IMR-90 (cell line): Measurements from ENCODE around the gene DDOST. TPM values are rescaled to one million over a fixed set of nuclear protein-coding genes. Genes with fewer than 3 reads are reported as not detected.

Source experiments
- ATAC-seq: fragments of 200-7000 bp; cut with Tn5 transposase; 2 replicates; pipeline ENCODE4 v1.9.1; 2020; ENCODE audit warnings: low read depth, mild to moderate bottlenecking, moderate library complexity
- BruUV-seq: library from RNA; stranded (reverse); fragments of 400-500 nt; replicated peaks from 2 replicates; lab custom pipeline; 2021; lab: Mats Ljungman, UMichigan
- CTCF ChIA-PET: fragments of 300-600 bp; formaldehyde crosslinking; extraction: SDS; loops from one replicate; lab custom pipeline; 2021; ENCODE audit warnings: antibody characterized with exemption; lab: Yijun Ruan, JAX
- POLR2A ChIA-PET: fragments of 300-600 bp; sonication (Branson Sonifier 250); formaldehyde crosslinking; loops from one replicate; lab custom pipeline; 2022; ENCODE audit warnings: antibody characterized with exemption; ENCODE audit not compliant: unreplicated experiment; lab: Charles Lee
- DNase-seq: peaks from one replicate; pipeline ENCODE4 v3.0.0; 2013
- H2AFZ ChIP-seq: replicated peaks from 2 replicates; pipeline ENCODE3; 2013; ENCODE audit warnings: low read length, mild to moderate bottlenecking; ENCODE audit not compliant: poor library complexity
- H2AK5ac ChIP-seq: 2 replicates; pipeline ENCODE4 v1.6.1; 2013; ENCODE audit warnings: low read depth, low read length, inconsistent platforms
- H2AK9ac ChIP-seq: replicated peaks from 2 replicates; pipeline ENCODE3; 2013; ENCODE audit warnings: mild to moderate bottlenecking, low read depth, low read length, moderate library complexity; ENCODE audit not compliant: poor library complexity
- H2BK120ac ChIP-seq: 2 replicates; pipeline ENCODE4 v1.6.1; 2013; ENCODE audit warnings: low read depth, low read length, inconsistent platforms
- H2BK15ac ChIP-seq: 3 replicates; pipeline ENCODE4 v1.6.1; 2013; ENCODE audit warnings: low read depth, low read length, inconsistent platforms
- H2BK20ac ChIP-seq: 2 replicates; pipeline ENCODE4 v1.6.1; 2013; ENCODE audit warnings: low read depth, mild to moderate bottlenecking, inconsistent platforms, low read length, moderate library complexity
- H2BK5ac ChIP-seq: 2 replicates; pipeline ENCODE4 v1.6.1; 2013; ENCODE audit warnings: mild to moderate bottlenecking, low read depth, low read length, inconsistent platforms; ENCODE audit not compliant: poor library complexity, severe bottlenecking
- H3K14ac ChIP-seq: replicated peaks from 2 replicates; pipeline ENCODE4 v1.6.1; 2013; ENCODE audit warnings: low read depth, low read length, inconsistent platforms
- H3K18ac ChIP-seq: 2 replicates; pipeline ENCODE4 v1.6.1; 2013; ENCODE audit warnings: low read depth, low read length, control low read depth
- H3K23ac ChIP-seq: 2 replicates; pipeline ENCODE4 v1.6.1; 2013; ENCODE audit warnings: low read depth, low read length, inconsistent platforms
- H3K27ac ChIP-seq: 2 replicates; pipeline ENCODE4 v1.5.1; 2013; ENCODE audit warnings: mild to moderate bottlenecking, control low read depth, low read length; ENCODE audit not compliant: insufficient read depth
- H3K27me3 ChIP-seq: 2 replicates; pipeline ENCODE4 v1.6.1; 2013; ENCODE audit warnings: low read length; ENCODE audit not compliant: control insufficient read depth, insufficient read depth
- H3K36me3 ChIP-seq: 2 replicates; pipeline ENCODE4 v1.6.1; 2013; ENCODE audit warnings: low read length, mixed read lengths; ENCODE audit not compliant: control insufficient read depth, insufficient read depth
- H3K4ac ChIP-seq: 2 replicates; pipeline ENCODE4 v1.6.1; 2013; ENCODE audit warnings: low read depth, low read length, inconsistent platforms
- H3K4me1 ChIP-seq: 2 replicates; pipeline ENCODE4 v1.6.1; 2013; ENCODE audit warnings: low read length, mixed read lengths; ENCODE audit not compliant: control insufficient read depth, insufficient read depth
- H3K4me2 ChIP-seq: 2 replicates; pipeline ENCODE4 v1.6.1; 2013; ENCODE audit warnings: low read depth, mild to moderate bottlenecking, control low read depth, low read length, moderate library complexity
- H3K4me3 ChIP-seq: 2 replicates; pipeline ENCODE4 v1.5.1; 2013; ENCODE audit warnings: low read depth, mild to moderate bottlenecking, control low read depth, low read length, moderate library complexity; ENCODE audit not compliant: insufficient read depth
- H3K56ac ChIP-seq: 2 replicates; pipeline ENCODE4 v1.6.1; 2013; ENCODE audit warnings: low read length, inconsistent platforms; ENCODE audit not compliant: insufficient read depth; ENCODE audit errors: extremely low read depth
- H3K79me1 ChIP-seq, 2 experiments: 2 replicates each; pipeline ENCODE4 v1.6.1; 2013; ENCODE audit warnings: low read length in 2 of 2, inconsistent platforms in 1 of 2, low read depth in 1 of 2
- H3K9ac ChIP-seq: 2 replicates; pipeline ENCODE4 v1.6.1; 2013; ENCODE audit warnings: low read depth, low read length, control low read depth
- H3K9me1 ChIP-seq: 2 replicates; pipeline ENCODE4 v1.6.1; 2013; ENCODE audit warnings: low read length, inconsistent platforms; ENCODE audit not compliant: insufficient read depth
- H3K9me3 ChIP-seq: 2 replicates; pipeline ENCODE4 v1.6.1; 2013; ENCODE audit warnings: low read length; ENCODE audit not compliant: control insufficient read depth, insufficient read depth
- H4K20me1 ChIP-seq: 2 replicates; pipeline ENCODE4 v1.6.1; 2013; ENCODE audit warnings: low read length, inconsistent platforms; ENCODE audit not compliant: insufficient read depth
- H4K5ac ChIP-seq: 2 replicates; pipeline ENCODE4 v1.6.1; 2013; ENCODE audit warnings: mild to moderate bottlenecking, low read depth, low read length, control low read depth
- H4K8ac ChIP-seq, 2 experiments: 2 replicates each; pipeline ENCODE4 v1.6.1; 2013; ENCODE audit warnings: low read depth in 2 of 2, low read length in 2 of 2, control low read depth in 1 of 2, inconsistent platforms in 1 of 2
- H4K91ac ChIP-seq: 2 replicates; pipeline ENCODE4 v1.6.1; 2013; ENCODE audit warnings: low read depth, low read length, inconsistent platforms; ENCODE audit not compliant: insufficient read depth
- BHLHE40 ChIP-seq: fragments of 150-350 bp; IDR thresholded peaks from 2 replicates; pipeline ENCODE4 v1.6.1; 2016; ENCODE audit warnings: mild to moderate bottlenecking, low read depth, low read length
- CEBPB ChIP-seq: IDR thresholded peaks from 2 replicates; pipeline ENCODE4 v1.6.1; 2012; ENCODE audit warnings: low read depth, low read length, improper control_type of control experiment
- CHD1 ChIP-seq: IDR thresholded peaks from 2 replicates; pipeline ENCODE4 v1.6.1; 2012; ENCODE audit warnings: low read depth, low read length, improper control_type of control experiment
- FOS ChIP-seq: fragments of 150-350 bp; IDR thresholded peaks from 2 replicates; pipeline ENCODE4 v1.6.1; 2016; ENCODE audit warnings: low read depth, low read length
- MAFK ChIP-seq: IDR thresholded peaks from 2 replicates; pipeline ENCODE4 v1.6.1; 2012; ENCODE audit warnings: low read depth, low read length, improper control_type of control experiment
- MAZ ChIP-seq: IDR thresholded peaks from 2 replicates; pipeline ENCODE4 v1.6.1; 2012; ENCODE audit warnings: low read depth, mild to moderate bottlenecking, low read length, improper control_type of control experiment, moderate library complexity, borderline replicate concordance
- MXI1 ChIP-seq: IDR thresholded peaks from 2 replicates; pipeline ENCODE4 v1.6.1; 2012; ENCODE audit warnings: low read depth, mild to moderate bottlenecking, low read length, moderate library complexity, borderline replicate concordance
- NFE2L2 ChIP-seq: fragments of 150-350 bp; IDR thresholded peaks from 2 replicates; pipeline ENCODE4 v1.6.1; 2016; ENCODE audit warnings: low read depth, mild to moderate bottlenecking, low read length
- POLR2A ChIP-seq: IDR thresholded peaks from 2 replicates; pipeline ENCODE4 v1.6.1; 2012; ENCODE audit warnings: mild to moderate bottlenecking, low read depth, low read length
- RAD21 ChIP-seq: IDR thresholded peaks from 2 replicates; pipeline ENCODE4 v1.6.1; 2012; ENCODE audit warnings: low read length, improper control_type of control experiment
- RCOR1 ChIP-seq: IDR thresholded peaks from 2 replicates; pipeline ENCODE4 v1.6.1; 2012; ENCODE audit warnings: mild to moderate bottlenecking, low read length, improper control_type of control experiment; ENCODE audit not compliant: insufficient replicate concordance
- RFX5 ChIP-seq: IDR thresholded peaks from 2 replicates; pipeline ENCODE4 v1.8.0; 2012; ENCODE audit warnings: low read depth, mild to moderate bottlenecking, low read length, moderate library complexity
- SMC3 ChIP-seq: fragments of 150-350 bp; IDR thresholded peaks from 2 replicates; pipeline ENCODE4 v1.6.1; 2016; ENCODE audit warnings: low read depth, mild to moderate bottlenecking, antibody characterized with exemption, low read length, moderate library complexity
- WGBS, 2 experiments: methylation state at CpG; one replicate each; pipeline versions ENCODE4 v1.1.5 to v1.1.7; 2013; ENCODE audit warnings: missing lambda C conversion rate in 2 of 2; ENCODE audit not compliant: insufficient read length in 1 of 2; ENCODE audit errors: extremely low coverage in 2 of 2; 5-methylcytosine and 5-hydroxymethylcytosine counted together
- dilution Hi-C: fragments of 300-500 bp; cut with HindIII; formaldehyde crosslinking; loops from one replicate; pipeline ENCODE4 v1.14.3; 2018; ENCODE audit warnings: low sequenced_read_pairs; ENCODE audit not compliant: unreplicated experiment
- in situ Hi-C: fragments of 300-500 bp; cut with MboI; formaldehyde crosslinking; loops from 3 replicates; pipeline ENCODE4 v1.14.3; 2019; ENCODE audit warnings: low sequenced_read_pairs, inconsistent platforms, mixed read lengths
- intact Hi-C: fragments of 100-400 bp; cut with micrococcal nuclease; formaldehyde crosslinking; loops from 2 replicates; pipeline ENCODE4 v1.10.0; 2022
- polyA plus RNA-seq, 3 experiments: library from polyadenylated mRNA; depleted of rRNA; stranded (reverse); fragments of >200 nt; gene quantifications; 2 replicates each; pipeline ENCODE4 v1.2.3, GENCODE V29; 2012; ENCODE audit warnings: low replicate concordance in 1 of 3
- total RNA-seq: library from RNA; depleted of rRNA; stranded (reverse); fragments of >200 nt; gene quantifications from 2 replicates; pipeline ENCODE4 v1.2.3, GENCODE V29; 2012
- TF ChIP-seq, protein P1 (sequence below): conservative IDR thresholded peaks from 2 replicates; pipeline ENCODE4 v1.5.1; 2012; ENCODE audit warnings: mild to moderate bottlenecking, low read depth, low read length, improper control_type of control experiment
- TF ChIP-seq, protein P2 (sequence below): fragments of 150-350 bp; IDR thresholded peaks from 2 replicates; pipeline ENCODE4 v1.6.1; 2017; ENCODE audit warnings: mild to moderate bottlenecking, antibody characterized with exemption, low read length, low read depth
- TF ChIP-seq, protein P3 (sequence below): fragments of 150-350 bp; IDR thresholded peaks from 2 replicates; pipeline ENCODE4 v1.6.1; 2016; ENCODE audit warnings: low read depth, mild to moderate bottlenecking, low read length, moderate library complexity, borderline replicate concordance

The DDOST gene
- total and polyA plus RNA-seq, 2 of the 4 experiments (the other 2 are of a cell fraction) = 179 to 477 TPM

DNA sequence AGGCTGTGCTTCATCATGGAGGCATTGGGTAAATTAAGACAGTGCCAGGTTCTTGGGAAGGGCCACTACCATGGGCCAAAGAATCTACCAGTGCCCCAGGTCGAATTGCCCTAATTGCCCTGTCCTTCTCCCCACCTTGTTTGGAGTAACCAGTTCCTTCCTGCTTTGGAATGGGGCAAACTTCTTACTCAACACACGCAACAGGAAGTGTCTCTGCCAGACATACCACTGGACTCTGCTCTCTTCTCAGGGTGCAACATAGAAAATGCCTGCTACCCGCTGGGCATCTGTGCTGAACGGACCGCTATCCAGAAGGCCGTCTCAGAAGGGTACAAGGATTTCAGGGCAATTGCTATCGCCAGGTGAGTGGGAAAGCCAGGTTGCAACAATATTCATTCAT, 56.5 kb downstream of the DDOST start:
- H3K36me3 ChIP-seq = no peaks in the 10 kb centered on the region
- no peak for ATAC-seq
- H4K5ac ChIP-seq = peak overlapping the region; percentile 70; the same call in 1 of the 2 replicates
- POLR2A ChIA-PET = no interaction called here
- peak overlapping the region; percentile 74; the same call in 1 of the 2 replicates for H3K23ac ChIP-seq
- BruUV-seq = no TSS peak
- no peaks in the 10 kb centered on the region for H4K20me1 ChIP-seq
- H3K79me1 ChIP-seq = no peaks in the 10 kb centered on the region
- peak overlapping the region; percentile 57; the same call in 1 of the 2 replicates for H3K56ac ChIP-seq
- peak overlapping the region; percentile 76 to 80 for H4K8ac ChIP-seq
- H3K9me3 ChIP-seq = no peaks in the 10 kb centered on the region
- peak overlapping the region; percentile 96 for H2BK20ac ChIP-seq
- H4K91ac ChIP-seq = peak overlapping the region; percentile 95
- DNase-seq = peak; percentile 10
- H2AK5ac ChIP-seq = peak overlapping the region; percentile 86
- TF ChIP-seq, protein P1, sequence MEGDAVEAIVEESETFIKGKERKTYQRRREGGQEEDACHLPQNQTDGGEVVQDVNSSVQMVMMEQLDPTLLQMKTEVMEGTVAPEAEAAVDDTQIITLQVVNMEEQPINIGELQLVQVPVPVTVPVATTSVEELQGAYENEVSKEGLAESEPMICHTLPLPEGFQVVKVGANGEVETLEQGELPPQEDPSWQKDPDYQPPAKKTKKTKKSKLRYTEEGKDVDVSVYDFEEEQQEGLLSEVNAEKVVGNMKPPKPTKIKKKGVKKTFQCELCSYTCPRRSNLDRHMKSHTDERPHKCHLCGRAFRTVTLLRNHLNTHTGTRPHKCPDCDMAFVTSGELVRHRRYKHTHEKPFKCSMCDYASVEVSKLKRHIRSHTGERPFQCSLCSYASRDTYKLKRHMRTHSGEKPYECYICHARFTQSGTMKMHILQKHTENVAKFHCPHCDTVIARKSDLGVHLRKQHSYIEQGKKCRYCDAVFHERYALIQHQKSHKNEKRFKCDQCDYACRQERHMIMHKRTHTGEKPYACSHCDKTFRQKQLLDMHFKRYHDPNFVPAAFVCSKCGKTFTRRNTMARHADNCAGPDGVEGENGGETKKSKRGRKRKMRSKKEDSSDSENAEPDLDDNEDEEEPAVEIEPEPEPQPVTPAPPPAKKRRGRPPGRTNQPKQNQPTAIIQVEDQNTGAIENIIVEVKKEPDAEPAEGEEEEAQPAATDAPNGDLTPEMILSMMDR = no peak
- TF ChIP-seq, protein P2, sequence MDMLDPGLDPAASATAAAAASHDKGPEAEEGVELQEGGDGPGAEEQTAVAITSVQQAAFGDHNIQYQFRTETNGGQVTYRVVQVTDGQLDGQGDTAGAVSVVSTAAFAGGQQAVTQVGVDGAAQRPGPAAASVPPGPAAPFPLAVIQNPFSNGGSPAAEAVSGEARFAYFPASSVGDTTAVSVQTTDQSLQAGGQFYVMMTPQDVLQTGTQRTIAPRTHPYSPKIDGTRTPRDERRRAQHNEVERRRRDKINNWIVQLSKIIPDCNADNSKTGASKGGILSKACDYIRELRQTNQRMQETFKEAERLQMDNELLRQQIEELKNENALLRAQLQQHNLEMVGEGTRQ = no peak
- TF ChIP-seq SMC3 = no peak
- no peak for TF ChIP-seq RFX5
- no peak for TF ChIP-seq RAD21
- no peak for TF ChIP-seq NFE2L2
- TF ChIP-seq CEBPB = no peak
- TF ChIP-seq POLR2A = no peak
- TF ChIP-seq, protein P3, sequence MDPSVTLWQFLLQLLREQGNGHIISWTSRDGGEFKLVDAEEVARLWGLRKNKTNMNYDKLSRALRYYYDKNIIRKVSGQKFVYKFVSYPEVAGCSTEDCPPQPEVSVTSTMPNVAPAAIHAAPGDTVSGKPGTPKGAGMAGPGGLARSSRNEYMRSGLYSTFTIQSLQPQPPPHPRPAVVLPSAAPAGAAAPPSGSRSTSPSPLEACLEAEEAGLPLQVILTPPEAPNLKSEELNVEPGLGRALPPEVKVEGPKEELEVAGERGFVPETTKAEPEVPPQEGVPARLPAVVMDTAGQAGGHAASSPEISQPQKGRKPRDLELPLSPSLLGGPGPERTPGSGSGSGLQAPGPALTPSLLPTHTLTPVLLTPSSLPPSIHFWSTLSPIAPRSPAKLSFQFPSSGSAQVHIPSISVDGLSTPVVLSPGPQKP = no peak
- TF ChIP-seq RCOR1 = no peak
- TF ChIP-seq MAZ = no peak
- TF ChIP-seq CHD1 = no peak
- no peak for TF ChIP-seq MAFK
- no peak for TF ChIP-seq BHLHE40
- TF ChIP-seq MXI1 = no peak
- no peak for TF ChIP-seq FOS
- H2BK120ac ChIP-seq = peak overlapping the region; percentile 98
- peaks cover 24% of the 10 kb centered on the region for H3K9me1 ChIP-seq
- no peaks in the 10 kb centered on the region for H3K27me3 ChIP-seq
- H3K14ac ChIP-seq = peak overlapping the region; percentile 82
- CTCF ChIA-PET = no interaction called here
- no peak overlapping the region for H3K9ac ChIP-seq
- intact Hi-C loops = no loop called here
- H2BK15ac ChIP-seq = peak overlapping the region; percentile 75; the same call in 2 of the 3 replicates
- H2AFZ ChIP-seq = peak overlapping the region; percentile 5
- peak overlapping the region; percentile 96 for H2AK9ac ChIP-seq
- H3K18ac ChIP-seq = peak overlapping the region; percentile 65
- no peak overlapping the region for H3K4me2 ChIP-seq
- H3K4ac ChIP-seq = peak overlapping the region; percentile 96
- H3K4me3 ChIP-seq = no peak overlapping the region
- in situ Hi-C loops = no loop called here
- H2BK5ac ChIP-seq = peak overlapping the region; percentile 98
- peaks cover 22% of the 10 kb centered on the region for H3K4me1 ChIP-seq
- H3K27ac ChIP-seq = peak overlapping the region; percentile 31; the same call in 1 of the 2 replicates
- dilution Hi-C loops = no loop called here
- WGBS, 2 experiments = 83% methylated on average over 1 of the region's 7 CpGs; no CpG with 5 or more reads in 1 of the 2 experiments
